GM18907 (cell line): ENCODE data around the gene PDE4C.

Experiments
- ATAC-seq: cut with Tn5 transposase; IDR thresholded peaks from one replicate; pipeline ENCODE4 v1.9.1; 2021; ENCODE audit warnings: mild to moderate bottlenecking, moderate library complexity; ENCODE audit not compliant: unreplicated experiment

Gene PDE4C

GRCh38 chr19:18202778-18203407 lies 23.3 kb downstream of the PDE4C start:
- ATAC-seq, result no peak

- ATAC-seq, result no peak
These were observed 23.9 kb downstream of the PDE4C start for GRCh38 chr19:18202397-18202777.

GRCh38 chr19:18198374-18198773 lies 27.9 kb downstream of the PDE4C start:
- ATAC-seq, result no peak

- ATAC-seq, result no peak
These were observed 28.3 kb downstream of the PDE4C start for GRCh38 chr19:18197941-18198340.

- no peak for ATAC-seq
These were observed 28.9 kb downstream of the PDE4C start for GRCh38 chr19:18197306-18197705.

- ATAC-seq, result no peak
These were observed 29.8 kb downstream of the PDE4C start for GRCh38 chr19:18196511-18196845.

GRCh38 chr19:18194554-18195238 lies 31.5 kb downstream of the PDE4C start:
- no peak for ATAC-seq

GRCh38 chr19:18194181-18194530 lies 32.1 kb downstream of the PDE4C start:
- ATAC-seq, result no peak

GRCh38 chr19:18193388-18194180 lies 32.7 kb downstream of the PDE4C start:
- ATAC-seq, result no peak

- peak; percentile 87 for ATAC-seq
These were observed 33.4 kb downstream of the PDE4C start, which contains the start of gene MPV17L2 for GRCh38 chr19:18192673-18193387. TSS of gene MPV17L2 (plus strand) at chr19:18193218. CDS start at chr19:18193282, 64 bp downstream.

GRCh38 chr19:18191640-18192062 lies 34.6 kb downstream of the PDE4C start:
- no peak for ATAC-seq

- no peak for ATAC-seq
These were observed 36.0 kb downstream of the PDE4C start for GRCh38 chr19:18190278-18190677.

- ATAC-seq, result no peak
These were observed 40.7 kb downstream of the PDE4C start for GRCh38 chr19:18185538-18185937.

GRCh38 chr19:18183529-18183928 lies 42.7 kb downstream of the PDE4C start:
- no peak for ATAC-seq

- no peak for ATAC-seq
These were observed 46.3 kb downstream of the PDE4C start for GRCh38 chr19:18179957-18180356.

- no peak for ATAC-seq
These were observed 49.6 kb downstream of the PDE4C start for GRCh38 chr19:18176367-18177310.

GRCh38 chr19:18174983-18175382 lies 51.3 kb downstream of the PDE4C start:
- no peak for ATAC-seq
